ENCODE data around the gene HOXD8.

Gene HOXD8

DNA sequence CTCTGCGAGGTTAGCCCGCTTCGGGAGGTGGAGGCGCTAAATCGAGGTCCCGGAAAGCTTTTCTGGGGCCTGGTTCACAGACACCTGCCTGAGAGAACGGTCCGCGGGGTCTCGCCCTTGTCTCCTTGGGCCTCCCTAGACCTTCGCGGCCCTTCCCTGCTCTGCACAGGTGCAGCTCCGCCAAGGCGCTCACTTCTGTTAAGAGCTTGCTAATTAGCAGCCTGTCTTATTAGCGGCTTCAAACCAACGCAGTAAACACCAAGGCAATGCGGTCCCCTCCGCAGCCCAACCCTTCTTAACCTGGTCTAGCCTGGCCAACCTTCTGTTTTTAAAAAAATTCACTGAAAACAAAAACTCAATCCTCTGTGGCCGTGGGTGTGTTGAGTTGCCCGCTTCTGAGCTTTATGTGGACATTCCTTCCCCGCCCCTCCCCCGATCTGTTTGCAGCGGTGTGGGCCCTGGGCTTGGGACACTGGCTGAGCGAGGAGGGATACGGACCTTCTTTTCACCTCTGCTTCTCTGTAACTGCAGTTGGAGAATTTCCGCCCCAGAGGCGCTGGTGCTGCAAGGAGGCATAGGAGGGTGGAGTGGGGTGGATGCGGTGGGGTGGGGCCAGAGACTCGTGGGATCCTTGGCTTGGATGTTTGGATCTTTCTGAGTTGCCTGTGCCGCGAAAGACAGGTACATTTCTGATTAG lies 18.4 kb downstream of the HOXD8 start:
- DNase-seq: no peak

DNA sequence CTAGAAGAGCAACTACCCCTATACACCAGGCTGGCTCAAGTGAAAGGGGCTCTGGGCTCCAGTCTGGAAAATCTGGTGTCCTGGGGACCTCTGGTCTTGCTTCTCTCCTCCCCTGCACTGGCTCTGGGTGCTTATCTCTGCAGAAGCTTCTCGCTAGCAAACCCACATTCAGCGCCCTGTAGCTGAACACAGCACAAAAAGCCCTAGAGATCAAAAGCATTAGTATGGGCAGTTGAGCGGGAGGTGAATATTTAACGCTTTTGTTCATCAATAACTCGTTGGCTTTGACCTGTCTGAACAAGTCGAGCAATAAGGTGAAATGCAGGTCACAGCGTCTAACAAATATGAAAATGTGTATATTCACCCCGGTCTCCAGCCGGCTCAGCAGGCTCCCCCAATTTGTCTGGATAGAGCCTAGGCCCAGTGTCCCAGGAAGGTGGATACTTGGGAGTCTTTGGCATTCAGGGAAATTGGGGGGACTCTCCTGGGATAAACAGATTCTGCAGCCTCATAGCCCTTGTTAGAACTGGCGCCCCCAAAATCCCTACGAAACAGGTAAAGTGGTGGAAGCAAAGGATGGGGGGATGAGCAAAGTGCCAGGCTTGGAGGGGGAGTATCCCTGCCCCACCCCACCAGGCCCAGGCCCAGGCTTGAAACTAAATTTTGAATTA lies 19.4 kb downstream of the HOXD8 start:
- no peak for DNase-seq

DNA sequence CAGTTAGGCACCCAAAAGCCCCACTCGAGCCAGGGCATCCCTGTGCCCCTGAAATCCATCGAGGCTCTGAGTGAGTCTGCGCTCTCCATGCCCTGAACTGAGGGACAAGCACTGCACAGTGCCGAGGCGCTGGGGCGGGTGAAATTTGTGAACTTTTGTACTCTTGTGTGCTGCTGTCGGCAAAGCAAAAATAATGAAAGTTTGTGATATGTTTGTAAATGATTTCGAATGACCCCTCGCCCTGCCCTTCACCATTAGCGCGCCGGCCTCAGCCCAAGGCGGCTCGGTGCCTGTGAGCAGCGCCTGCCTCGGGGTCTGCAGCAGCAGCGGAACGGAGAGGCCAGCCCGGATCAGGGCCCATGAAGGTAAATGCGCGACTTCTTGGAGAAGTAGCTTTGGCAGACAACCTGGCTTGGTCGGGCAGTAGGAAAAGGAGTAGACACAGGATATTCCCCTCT lies 20.0 kb downstream of the HOXD8 start:
- DNase-seq: no peak

DNA sequence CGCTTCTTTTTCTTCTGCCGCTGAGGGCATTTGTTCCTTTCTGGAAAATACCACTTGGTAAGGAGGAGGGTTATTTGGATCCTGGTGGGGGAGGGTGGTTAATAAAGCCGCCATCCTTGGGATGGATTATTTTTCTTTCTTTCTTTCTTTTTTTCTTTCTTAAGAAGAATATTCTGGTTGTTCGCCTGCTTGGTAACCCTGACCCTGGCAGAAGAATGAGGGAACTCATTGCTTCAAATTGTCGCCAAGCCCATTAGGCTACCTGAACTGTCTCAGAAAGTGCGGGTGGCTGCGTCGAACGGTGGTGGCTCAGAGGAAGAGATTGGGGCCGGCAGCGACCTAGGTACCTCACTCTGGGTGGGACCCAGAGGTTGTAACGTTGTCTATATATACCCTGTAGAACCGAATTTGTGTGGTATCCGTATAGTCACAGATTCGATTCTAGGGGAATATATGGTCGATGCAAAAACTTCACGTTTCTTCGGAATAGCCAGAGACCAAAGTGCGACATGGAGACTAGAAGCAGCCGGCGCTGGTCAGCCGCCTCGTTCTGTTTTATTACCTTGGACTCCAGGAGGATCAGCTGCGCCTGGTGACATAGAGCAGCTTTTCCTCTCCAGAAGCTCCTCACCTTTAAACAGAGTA lies 20.6 kb downstream of the HOXD8 start:
- DNase-seq: no peak

DNA sequence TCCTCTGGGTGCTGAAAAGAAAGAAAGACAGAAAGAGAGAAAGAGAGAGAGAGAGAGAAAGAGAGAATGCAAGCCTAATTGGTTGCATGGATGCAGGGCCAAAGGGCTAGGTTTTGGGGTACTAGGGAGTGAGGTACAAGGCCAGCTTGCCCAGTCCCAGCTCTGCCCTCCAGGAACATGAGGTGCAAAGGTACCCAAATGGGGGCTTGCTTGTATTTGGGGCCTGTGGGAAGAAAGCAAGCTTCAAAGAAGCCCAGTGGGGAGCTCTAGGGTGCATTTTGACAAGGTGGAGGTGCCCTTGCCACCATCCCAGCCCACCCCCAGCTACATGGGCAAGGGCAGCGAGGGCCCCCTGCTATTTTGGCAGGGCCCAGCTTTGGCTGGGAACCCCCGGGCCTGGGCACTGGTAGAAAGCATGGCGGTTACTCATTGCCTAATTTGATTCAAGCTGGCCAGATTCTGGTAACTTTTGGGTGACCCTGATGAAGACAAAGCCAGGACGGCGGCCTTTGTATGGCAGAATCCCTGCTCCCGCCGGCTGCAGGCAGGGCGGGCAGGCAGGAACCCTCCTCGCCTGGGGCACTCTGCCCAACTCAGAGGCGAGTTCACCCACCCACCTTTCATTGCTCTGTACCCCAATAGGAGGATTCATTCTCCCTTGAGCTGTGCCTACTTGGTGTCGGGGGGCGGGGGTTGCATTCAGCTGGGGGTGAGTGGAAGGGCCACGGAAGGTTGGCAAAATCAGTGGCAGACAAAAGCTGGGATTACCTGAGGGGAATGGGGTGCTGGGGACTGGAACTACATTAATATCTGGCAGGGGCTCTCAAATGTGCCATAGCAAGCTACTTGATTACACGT lies 21.3 kb downstream of the HOXD8 start:
- DNase-seq: no peak

DNA sequence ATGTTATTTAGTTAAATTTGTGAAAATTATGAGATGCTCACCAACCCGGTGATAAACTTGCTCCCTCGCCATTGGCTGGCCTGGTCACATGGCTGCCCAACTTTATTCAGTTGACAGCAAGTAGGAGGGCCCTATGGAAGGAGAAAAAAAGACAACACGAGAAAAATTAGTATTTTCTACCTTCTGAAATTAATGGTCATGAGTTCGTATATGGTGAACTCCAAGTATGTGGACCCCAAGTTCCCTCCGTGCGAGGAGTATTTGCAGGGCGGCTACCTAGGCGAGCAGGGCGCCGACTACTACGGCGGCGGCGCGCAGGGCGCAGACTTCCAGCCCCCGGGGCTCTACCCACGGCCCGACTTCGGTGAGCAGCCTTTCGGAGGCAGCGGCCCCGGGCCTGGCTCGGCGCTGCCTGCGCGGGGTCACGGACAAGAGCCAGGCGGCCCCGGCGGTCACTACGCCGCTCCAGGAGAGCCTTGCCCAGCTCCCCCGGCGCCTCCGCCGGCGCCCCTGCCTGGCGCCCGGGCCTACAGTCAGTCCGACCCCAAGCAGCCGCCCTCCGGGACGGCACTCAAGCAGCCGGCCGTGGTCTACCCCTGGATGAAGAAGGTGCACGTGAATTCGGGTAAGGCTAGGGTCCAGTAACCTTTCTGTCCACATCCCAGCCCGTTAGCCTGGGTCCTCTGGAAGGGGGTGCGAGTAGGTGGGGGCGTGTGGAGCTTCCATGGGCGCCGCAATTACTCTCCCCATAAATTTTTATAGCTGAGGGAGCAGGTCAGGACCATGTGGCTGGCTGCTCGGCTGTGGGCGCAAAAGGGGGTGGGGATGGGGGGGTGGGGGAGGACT lies 22.2 kb downstream of the HOXD8 start, which contains the start of gene HOXD4:
TSS of gene HOXD4 (plus strand) at position 109 of the 846 bp plus-strand sequence. CDS start at position 193, 84 bp downstream.
- DNase-seq: no peak

DNA sequence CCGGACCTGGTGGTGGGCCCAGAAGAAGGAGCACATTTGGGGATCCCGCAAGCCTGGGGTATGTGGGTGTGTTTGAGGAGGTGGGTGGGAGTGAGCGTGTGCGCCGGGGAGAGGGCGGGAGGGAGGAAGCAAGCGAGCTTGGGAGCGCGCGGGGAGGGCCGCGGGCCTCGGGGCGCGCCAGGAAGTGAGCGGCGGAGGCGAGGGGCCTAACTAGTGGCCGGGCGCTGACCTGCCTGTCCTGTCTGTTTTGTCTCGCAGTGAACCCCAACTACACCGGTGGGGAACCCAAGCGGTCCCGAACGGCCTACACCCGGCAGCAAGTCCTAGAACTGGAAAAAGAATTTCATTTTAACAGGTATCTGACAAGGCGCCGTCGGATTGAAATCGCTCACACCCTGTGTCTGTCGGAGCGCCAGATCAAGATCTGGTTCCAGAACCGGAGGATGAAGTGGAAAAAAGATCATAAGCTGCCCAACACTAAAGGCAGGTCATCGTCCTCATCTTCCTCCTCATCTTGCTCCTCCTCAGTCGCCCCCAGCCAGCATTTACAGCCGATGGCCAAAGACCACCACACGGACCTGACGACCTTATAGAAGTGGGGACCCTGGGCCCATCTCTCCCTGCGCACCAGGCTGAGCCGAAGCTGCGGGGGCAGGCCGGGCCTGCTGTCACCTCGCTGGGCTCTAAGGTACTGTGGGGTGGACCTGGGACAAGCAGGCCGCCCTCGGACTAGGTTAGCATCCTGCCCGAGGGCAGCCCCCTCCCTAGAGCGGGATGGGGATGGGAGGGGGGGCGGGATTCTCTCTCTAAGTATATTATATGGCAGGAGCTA lies 23.1 kb downstream of the HOXD8 start:
- no peak for DNase-seq

DNA sequence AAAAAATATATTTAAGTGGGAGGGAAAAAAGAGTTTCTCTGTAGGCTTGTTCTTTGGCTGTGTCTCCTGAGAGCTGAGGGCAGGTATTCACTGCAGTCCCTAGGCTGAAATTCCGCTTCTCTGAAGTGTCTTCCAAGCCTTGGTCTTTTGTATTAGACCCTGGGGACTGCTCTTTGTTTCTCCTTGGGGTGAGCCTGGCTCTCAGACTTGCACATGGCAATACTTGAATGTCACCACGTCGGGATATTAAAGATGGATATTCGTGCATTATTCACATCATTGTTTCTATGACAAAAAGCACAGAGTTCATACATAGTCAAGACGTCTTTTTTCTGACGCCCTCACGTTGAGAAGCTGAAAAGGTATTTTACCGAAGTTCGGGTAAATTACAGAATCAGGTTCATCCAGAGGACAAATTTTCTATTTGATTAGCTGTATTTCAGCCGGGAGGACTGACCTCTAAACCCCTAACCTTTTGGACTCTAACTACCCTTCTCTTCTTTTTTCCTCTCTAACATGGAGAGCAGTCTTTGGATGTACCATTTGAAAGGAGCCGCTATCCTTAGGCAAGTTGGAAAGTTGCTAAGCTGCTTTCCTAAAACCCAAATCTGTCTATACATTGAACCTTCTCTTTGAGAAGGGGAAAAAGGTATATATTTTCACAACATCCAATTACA lies 25.2 kb downstream of the HOXD8 start:
- no peak for DNase-seq

DNA sequence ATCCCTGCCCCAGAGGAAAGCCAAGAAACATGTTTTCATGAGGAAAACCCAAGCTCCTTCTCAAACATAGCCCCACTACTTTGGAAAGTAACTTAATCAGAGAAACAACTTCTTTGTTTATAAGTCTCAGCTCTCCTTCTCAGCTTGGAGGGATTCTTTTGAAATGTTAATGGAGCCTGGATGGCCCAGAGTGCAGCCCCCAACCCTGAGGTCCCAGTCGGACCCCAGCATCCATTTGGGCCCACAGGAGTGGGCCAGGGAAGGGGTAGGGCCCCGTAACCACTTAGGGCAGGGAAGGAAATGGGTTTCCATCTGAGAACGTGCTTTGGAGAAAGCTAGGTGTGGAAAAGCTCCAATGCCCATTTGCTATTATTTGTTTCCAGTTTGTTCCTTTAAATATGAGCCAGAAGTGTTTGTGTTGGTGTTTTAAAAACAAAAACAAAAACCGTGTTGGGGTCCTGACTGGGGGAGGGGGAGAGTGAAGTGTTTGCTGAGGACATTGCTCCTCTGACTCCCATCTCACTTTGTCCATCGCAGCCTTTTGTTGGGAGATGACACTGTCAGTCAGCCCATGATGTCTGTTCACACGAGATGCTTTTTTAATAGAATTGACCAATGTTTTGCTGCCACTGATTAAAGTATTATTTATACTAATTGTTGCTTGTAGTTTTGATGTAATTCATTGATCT lies 26.0 kb downstream of the HOXD8 start:
- DNase-seq: no peak

DNA sequence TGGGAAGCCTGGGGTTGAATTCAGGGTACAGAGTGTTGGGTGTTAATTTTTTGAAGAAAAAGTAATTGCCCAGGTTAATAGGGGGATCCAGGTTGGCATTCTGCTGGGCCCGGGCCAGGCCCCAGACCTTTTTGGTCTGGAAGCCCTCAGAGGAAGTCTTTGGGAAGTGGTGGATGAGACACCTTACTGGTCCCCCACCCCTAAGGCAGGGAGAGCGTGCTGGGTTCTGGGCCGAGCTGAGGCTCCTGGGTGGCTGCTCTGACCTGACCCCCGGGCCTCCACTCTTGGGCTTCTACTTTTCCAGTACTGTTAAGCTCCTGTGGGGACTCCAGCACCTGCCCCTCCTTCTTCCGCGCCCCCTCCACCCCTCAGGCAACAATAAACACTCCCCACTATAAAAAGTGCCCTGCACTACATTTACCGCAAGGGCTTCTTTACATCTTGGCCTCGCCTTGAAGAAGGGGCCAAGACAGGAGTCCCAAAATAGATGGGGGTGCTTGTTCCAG lies 26.8 kb downstream of the HOXD8 start:
- DNase-seq: no peak

DNA sequence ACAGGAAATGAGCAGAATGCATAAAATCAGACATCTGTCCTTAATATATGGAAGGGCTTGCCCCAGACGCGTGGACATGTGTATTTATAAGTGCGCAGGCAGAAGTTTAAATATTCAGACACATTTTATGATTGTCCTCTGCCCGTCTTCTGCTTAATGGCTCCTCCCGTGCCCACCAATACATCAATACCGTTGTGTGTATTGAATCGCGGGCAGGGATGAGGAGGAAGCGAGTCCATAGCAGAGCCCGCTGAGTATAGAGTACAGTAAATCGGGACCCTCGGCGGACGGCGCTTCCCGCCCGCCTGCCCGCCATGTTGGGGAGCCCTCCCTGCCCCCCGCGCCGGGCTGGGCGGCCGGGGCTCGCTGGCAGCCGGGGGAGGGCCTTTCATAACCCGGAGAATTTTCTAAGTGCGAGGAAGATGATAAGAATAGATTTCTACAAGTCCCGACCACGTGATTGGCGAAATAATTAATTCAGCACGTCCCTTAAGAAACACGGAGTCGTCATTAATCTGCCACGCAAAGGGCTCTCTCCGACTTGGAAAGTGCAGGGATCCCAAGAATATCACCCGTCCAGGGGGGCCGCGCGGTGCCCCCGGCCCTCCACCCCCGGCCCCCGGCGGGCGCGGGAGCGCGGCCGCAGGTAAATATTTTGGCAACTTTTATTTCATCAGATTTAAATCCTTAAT lies 27.4 kb downstream of the HOXD8 start, which contains the start of gene HOXD3:
TSS of gene HOXD3 (plus strand) at position 501 of the 692 bp plus-strand sequence. CDS start 11,808 bp downstream, outside the sequence.
- DNase-seq: no peak

DNA sequence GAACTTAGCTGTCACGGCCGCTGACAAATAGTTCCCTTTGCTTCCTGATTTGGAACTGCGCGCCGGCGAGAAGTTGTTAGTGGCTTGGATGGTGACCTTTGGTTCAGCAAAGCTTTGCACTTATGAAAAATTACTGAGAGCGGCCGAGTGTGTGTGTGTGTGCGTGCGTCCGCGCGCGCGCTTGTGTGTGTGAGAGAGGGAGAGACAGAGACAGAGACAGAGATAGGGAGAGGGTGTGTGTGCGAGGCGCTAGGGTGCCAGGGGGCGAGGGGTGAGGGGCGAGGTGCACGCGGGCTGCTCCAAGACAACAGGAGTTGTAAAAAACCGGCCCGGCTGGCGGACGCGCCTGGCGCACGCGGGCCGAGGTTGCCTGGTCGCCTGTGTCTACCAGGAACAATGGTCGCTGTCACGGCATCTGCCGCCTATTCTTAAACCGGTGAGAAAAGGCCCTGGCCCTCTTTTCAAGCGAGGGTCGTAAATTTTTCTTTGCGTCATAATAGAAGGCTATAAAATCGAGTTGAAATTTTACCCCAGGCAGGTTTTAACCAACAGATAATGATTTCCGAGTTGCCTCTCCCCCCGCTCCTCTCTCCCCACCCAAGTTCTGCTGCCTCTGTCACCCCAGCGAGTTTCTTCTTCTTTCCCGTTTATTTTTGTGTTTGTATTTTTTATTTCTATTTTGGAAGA lies 28.1 kb downstream of the HOXD8 start:
- DNase-seq: no peak

DNA sequence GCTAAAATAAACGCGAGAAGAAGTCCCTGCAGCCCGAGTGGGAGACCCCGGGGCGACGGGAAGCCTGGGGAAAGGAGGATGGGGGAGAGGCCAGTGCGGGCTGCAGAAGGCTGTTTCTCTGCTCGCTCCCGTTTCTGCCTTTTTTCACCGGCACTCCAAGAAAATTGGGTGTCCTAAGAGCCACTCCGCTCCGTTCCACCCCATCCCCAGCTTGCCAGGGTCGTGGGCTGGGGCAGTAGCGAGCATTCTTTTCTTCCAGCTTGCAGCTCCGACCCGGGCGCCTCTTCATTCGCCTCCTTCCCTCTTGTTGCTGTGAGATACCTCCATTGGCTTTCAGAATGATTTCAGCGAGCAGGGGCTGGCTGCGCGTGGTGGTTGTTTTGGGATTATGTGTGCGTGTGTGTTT lies 28.7 kb downstream of the HOXD8 start:
- no peak for DNase-seq

DNA sequence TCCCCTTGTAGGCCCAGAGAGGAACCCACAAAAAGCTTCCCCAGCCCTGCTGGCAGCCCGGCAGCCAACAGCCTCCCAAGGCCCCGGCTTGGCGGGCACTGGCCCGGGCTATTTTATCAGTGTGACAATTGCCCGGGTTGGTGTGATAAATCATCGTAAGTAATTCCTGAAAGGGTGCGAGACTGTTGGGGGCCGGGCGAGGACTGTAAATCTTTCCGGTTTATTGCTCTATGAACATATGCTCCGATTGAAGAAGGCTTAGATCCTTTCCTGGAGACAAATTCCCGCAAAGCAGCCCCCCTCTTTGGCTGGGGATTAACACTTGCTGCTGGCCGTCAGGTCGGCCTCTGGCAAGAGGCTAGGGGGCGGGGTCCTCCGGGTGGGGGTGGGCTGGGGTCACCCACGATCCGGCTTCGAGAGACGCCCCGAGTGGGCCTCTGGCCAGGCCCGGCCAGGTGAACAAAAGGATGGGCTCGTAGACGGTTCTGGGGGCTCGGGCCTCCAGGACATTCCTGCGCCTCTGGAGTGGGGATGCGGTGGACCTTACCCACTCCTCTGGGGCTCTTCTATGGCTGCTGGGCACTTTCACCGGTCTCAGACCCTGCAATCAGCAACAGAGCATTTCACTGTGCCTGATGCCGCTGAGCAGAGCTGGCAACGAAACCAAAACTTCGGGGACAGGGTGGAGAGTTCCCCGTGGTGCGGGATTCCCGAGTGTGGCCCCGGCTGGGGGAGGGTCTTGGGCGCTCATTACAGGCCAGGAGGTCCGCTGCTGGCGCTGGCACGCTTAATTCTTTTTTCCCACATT lies 29.6 kb downstream of the HOXD8 start:
- no peak for DNase-seq

DNA sequence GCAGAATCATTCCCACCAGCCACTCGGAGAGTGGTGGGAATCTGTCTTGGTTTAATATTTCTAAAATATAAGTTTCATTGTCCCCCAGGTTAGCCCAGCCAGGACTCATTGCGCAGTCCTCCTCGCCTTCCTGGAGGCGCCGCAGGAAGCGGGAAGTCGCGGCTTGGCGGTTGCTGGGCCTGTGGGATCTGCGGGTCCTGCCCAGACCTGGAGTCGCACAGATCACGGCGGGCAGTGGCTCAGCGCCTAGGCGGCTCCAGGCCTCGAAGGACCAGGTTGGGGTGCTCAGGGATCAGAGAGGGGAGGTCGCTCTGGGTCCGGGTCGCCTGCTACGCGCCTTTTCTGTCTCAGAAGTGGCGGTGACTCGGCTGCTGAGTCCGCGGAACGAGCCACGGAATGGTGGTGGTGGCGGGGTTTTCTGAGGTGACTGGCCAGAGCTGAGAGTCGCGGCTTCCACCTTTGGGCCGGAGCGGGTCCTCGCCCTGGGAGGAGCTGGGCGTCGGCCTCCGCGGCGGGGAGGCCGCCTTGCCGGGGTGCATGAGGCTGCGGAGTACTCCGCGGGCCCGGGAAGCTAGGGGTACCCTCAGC lies 30.3 kb downstream of the HOXD8 start:
- no peak for DNase-seq

DNA sequence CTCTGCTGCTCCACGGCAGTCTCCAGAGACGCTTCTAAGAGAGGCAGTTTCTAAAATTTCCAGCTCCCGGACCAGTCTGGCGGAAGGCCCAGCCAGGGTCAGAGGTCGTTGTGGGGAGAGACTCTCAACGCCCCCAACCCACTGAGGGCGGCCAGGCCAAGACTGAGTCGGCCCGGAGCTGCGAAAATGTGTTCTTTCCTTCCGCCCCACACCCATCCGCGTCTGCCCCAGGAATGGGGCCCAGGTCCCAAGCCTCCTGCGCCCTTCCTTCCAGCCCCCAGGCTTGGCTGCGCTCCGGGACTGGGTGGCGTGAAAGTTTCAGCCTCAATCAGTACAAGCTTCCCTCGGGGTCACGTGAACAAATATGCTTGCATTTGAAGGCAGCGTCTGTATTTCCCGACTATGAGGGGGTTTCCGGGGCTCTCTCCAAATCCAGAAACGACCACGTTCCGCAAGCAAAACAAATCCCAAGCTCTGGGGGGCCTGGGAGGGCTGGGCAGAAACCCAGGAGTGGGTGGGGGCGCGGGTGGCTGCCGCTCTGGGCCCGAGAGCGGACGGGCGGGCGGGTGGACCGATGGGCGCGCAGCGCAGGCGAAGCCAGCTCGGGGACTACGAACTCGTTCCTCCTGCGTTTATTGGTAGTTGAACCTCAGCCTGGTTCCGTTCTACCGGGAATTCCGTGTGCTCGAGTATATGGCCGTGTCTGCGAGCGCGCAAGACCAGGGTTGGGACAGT lies 30.9 kb downstream of the HOXD8 start:
- no peak for DNase-seq

Data from activated CD4-positive, alpha-beta T cell treated with anti-CD3 and anti-CD28 coated beads, Interleukin-2, Interleukin-6, amounts not matched to agents 100 ng/mL and 50 ng/mL, durations not matched to agents 16 hours and 8 hours (primary cell).